HCT116 (cell line): ENCODE measurements around the gene UTRN. TPM values are rescaled to one million over a fixed set of nuclear protein-coding genes. Genes with fewer than 3 reads are reported as not detected.

Experiments used
- ATAC-seq: fragments of 200-7000 bp; cut with Tn5 transposase; 2 replicates; pipeline ENCODE4 v1.9.1; 2020; ENCODE audit warnings: mild to moderate bottlenecking, moderate library complexity
- BruUV-seq: library from RNA; stranded (reverse); fragments of 400-500 nt; replicated peaks from 2 replicates; lab custom pipeline; 2021; lab: Mats Ljungman, UMichigan
- CTCF ChIA-PET: fragments of 300-600 bp; sonication (Branson Sonifier 250); formaldehyde crosslinking; loops from one replicate; lab custom pipeline; 2021; ENCODE audit warnings: antibody characterized with exemption; lab: Charles Lee
- POLR2A ChIA-PET: fragments of 300-600, 350-600 bp; sonication (Branson Sonifier 250); formaldehyde crosslinking; loops from one replicate; lab custom pipeline; 2021; ENCODE audit warnings: antibody characterized with exemption; lab: Charles Lee
- RAD21 ChIA-PET, 2 experiments: fragments of 300-600 bp; sonication (Branson Sonifier 250); formaldehyde crosslinking; loops; one replicate each; lab custom pipeline; 2023; ENCODE audit warnings: low total read pairs in 2 of 2; ENCODE audit not compliant: uncharacterized antibody in 2 of 2, unreplicated experiment in 2 of 2, low non-redundant PET in 1 of 2; lab: Charles Lee
- DNase-seq: peaks from one replicate; pipeline ENCODE4 v3.0.0-alpha.2; 2010; ENCODE audit warnings: low read depth, low spot score
- H2AFZ ChIP-seq: fragments of 200-600 bp; shearing (Covaris generic), sonication (generic); 2 replicates; pipeline ENCODE4 v1.6.1; 2017; ENCODE audit warnings: low read depth, mixed run types, mixed read lengths, antibody characterized with exemption, low read length; ENCODE audit not compliant: poor library complexity, severe bottlenecking
- H3K27ac ChIP-seq: 2 replicates; pipeline ENCODE4 v1.5.1; 2012; ENCODE audit warnings: low read depth, low read length
- H3K27me3 ChIP-seq: fragments of 200-600 bp; sonication (generic); 2 replicates; pipeline ENCODE4 v1.6.1; 2016; ENCODE audit warnings: mixed run types, low read length, mixed read lengths; ENCODE audit not compliant: insufficient read depth
- H3K36me3 ChIP-seq, 2 experiments: fragments of 200-500 bp in 1 of 2; fragments of 200-600 bp in 1 of 2; sonication (Bioruptor generic) in 1 of 2; sonication (generic) in 1 of 2; 2 replicates each; pipeline versions ENCODE4 v1.5.1 to v1.6.1; 2014 to 2016; ENCODE audit warnings: low read length in 2 of 2, inconsistent platforms in 1 of 2, mixed read lengths in 1 of 2, mixed run types in 1 of 2; ENCODE audit not compliant: insufficient read depth in 2 of 2, control insufficient read depth in 1 of 2
- H3K4me1 ChIP-seq, 2 experiments: fragments of 200-600 bp in 1 of 2; sonication (generic) in 1 of 2; 2 replicates each; pipeline versions ENCODE4 v1.5.1 to v1.6.1; 2012 to 2017; ENCODE audit warnings: low read length in 2 of 2, inconsistent platforms in 1 of 2, mild to moderate bottlenecking in 1 of 2, mixed read lengths in 1 of 2, mixed run types in 1 of 2, moderate library complexity in 1 of 2; ENCODE audit not compliant: insufficient read depth in 2 of 2, control insufficient read depth in 1 of 2
- H3K4me2 ChIP-seq: fragments of 200-600 bp; sonication (generic); 2 replicates; pipeline ENCODE4 v1.6.1; 2017; ENCODE audit warnings: mixed run types, low read length, mixed read lengths
- H3K4me3 ChIP-seq, 2 experiments: fragments of 200-600 bp in 1 of 2; sonication (generic) in 1 of 2; replicated peaks in 1 of 2; 2 replicates each; pipeline ENCODE4 v1.5.1; 2011 to 2016; ENCODE audit warnings: low read length in 2 of 2, control low read depth in 1 of 2, low read depth in 1 of 2, mild to moderate bottlenecking in 1 of 2, mixed read lengths in 1 of 2, mixed run types in 1 of 2
- H3K79me2 ChIP-seq: fragments of 200-600 bp; sonication (generic); 2 replicates; pipeline ENCODE4 v1.6.1; 2017; ENCODE audit warnings: mild to moderate bottlenecking, mixed run types, low read length, moderate library complexity, mixed read lengths; ENCODE audit not compliant: insufficient read depth
- H3K9ac ChIP-seq: fragments of 200-600 bp; sonication (generic); 2 replicates; pipeline ENCODE4 v1.6.1; 2016; ENCODE audit warnings: low read length, mixed read lengths
- H3K9me2 ChIP-seq: fragments of 200-600 bp; sonication (generic), shearing (Covaris generic); 2 replicates; pipeline ENCODE4 v1.6.1; 2017; ENCODE audit warnings: mixed run types, mild to moderate bottlenecking, moderate library complexity; ENCODE audit not compliant: insufficient read depth
- H3K9me3 ChIP-seq, 2 experiments: fragments of 200-500 bp in 1 of 2; fragments of 200-600 bp in 1 of 2; sonication (Bioruptor generic) in 1 of 2; sonication (generic) in 1 of 2; 2 replicates each; pipeline ENCODE4 v1.6.1; 2014 to 2017; ENCODE audit warnings: low read length in 2 of 2, mixed read lengths in 2 of 2, inconsistent platforms in 1 of 2, low read depth in 1 of 2, mild to moderate bottlenecking in 1 of 2, mixed run types in 1 of 2, moderate library complexity in 1 of 2; ENCODE audit not compliant: control insufficient read depth in 1 of 2, insufficient read depth in 1 of 2
- H4K20me1 ChIP-seq: fragments of 200-600 bp; sonication (generic), shearing (Covaris generic); 2 replicates; pipeline ENCODE4 v1.6.1; 2017; ENCODE audit warnings: mixed run types, mild to moderate bottlenecking, moderate library complexity; ENCODE audit not compliant: insufficient read depth
- CEBPB ChIP-seq: IDR thresholded peaks from 2 replicates; pipeline ENCODE4 v1.6.1; 2012; ENCODE audit warnings: low read depth
- FOSL1 ChIP-seq: IDR thresholded peaks from 2 replicates; pipeline ENCODE4 v1.6.1; 2012; ENCODE audit warnings: low read depth
- MAX ChIP-seq: IDR thresholded peaks from 2 replicates; pipeline ENCODE4 v1.6.1; 2012
- RAD21 ChIP-seq: IDR thresholded peaks from 2 replicates; pipeline ENCODE4 v1.6.1; 2012; ENCODE audit warnings: low read depth, mild to moderate bottlenecking
- YY1 ChIP-seq: IDR thresholded peaks from 2 replicates; pipeline ENCODE4 v1.6.1; 2011; ENCODE audit warnings: low read length, low read depth, moderate library complexity, mild to moderate bottlenecking; ENCODE audit not compliant: insufficient replicate concordance; ENCODE audit errors: extremely low read depth
- ZNF274 ChIP-seq: fragments of 200-500 bp; sonication (Bioruptor generic); IDR thresholded peaks from 2 replicates; pipeline ENCODE4 v1.6.1; 2014; ENCODE audit warnings: mild to moderate bottlenecking, low read depth, low read length, inconsistent platforms
- intact Hi-C: fragments of 100-400 bp; cut with micrococcal nuclease; formaldehyde crosslinking; loops from 2 replicates; pipeline ENCODE4 v1.10.0; 2022
- total RNA-seq: library from RNA; stranded (reverse); gene quantifications from one replicate; pipeline ENCODE4 v1.2.1, GENCODE V29; 2021; ENCODE audit not compliant: unreplicated experiment
- TF ChIP-seq, protein P1 (sequence below), 3 experiments: fragments of 200-600 bp in 1 of 3; sonication (generic) in 1 of 3; IDR thresholded peaks in 2 of 3; conservative IDR thresholded peaks in 1 of 3; 2 replicates each; pipeline ENCODE4 v1.5.1; 2012 to 2017; ENCODE audit warnings: low read depth in 2 of 3, low read length in 2 of 3, antibody characterized with exemption in 1 of 3, borderline replicate concordance in 1 of 3, control low read depth in 1 of 3, mild to moderate bottlenecking in 1 of 3, mixed read lengths in 1 of 3, mixed run types in 1 of 3, moderate library complexity in 1 of 3; ENCODE audit not compliant: insufficient read depth in 1 of 3

UTRN gene
- total RNA-seq, 1 experiment from 2014 or later, result 28.4 TPM

DNA sequence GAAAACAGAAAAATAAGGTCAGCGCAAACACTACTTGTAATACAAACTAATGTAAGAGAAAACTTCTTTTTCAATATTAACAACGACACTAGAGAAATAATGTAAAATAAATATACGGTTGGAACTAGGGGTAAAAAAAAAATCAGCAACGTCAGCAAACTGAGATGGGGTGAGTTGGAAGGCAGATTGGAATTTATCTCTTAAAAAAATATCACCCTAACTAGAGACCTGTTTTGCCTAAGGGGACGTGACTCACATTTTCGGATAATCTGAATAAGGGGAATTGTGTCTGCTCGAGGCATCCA lies 705 bp upstream of the UTRN start:
- H3K79me2 ChIP-seq, result no peaks in the 10 kb centered on the region
- H3K27ac ChIP-seq, result peak overlapping the region; percentile 65
- ChIA-PET POLR2A (no interaction called here), CTCF (no interaction called here), RAD21 (no interaction called here)
- H4K20me1 ChIP-seq, result no peaks in the 10 kb centered on the region
- peak overlapping the region; percentile 79 to 89 for H3K4me3 ChIP-seq
- H3K27me3 ChIP-seq, result no peaks in the 10 kb centered on the region
- H3K36me3 ChIP-seq, result no peaks in the 10 kb centered on the region
- ATAC-seq (no peak), DNase-seq (no peak)
- TF ChIP-seq ZNF274 (no peak), MAX (no peak), YY1 (no peak), RAD21 (0 out of 2 replicates have a peak, but pooled peaks have one; percentile 3)
- TF ChIP-seq, protein P1, sequence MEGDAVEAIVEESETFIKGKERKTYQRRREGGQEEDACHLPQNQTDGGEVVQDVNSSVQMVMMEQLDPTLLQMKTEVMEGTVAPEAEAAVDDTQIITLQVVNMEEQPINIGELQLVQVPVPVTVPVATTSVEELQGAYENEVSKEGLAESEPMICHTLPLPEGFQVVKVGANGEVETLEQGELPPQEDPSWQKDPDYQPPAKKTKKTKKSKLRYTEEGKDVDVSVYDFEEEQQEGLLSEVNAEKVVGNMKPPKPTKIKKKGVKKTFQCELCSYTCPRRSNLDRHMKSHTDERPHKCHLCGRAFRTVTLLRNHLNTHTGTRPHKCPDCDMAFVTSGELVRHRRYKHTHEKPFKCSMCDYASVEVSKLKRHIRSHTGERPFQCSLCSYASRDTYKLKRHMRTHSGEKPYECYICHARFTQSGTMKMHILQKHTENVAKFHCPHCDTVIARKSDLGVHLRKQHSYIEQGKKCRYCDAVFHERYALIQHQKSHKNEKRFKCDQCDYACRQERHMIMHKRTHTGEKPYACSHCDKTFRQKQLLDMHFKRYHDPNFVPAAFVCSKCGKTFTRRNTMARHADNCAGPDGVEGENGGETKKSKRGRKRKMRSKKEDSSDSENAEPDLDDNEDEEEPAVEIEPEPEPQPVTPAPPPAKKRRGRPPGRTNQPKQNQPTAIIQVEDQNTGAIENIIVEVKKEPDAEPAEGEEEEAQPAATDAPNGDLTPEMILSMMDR (IDR thresholded peaks at IDR 0.05 in 2 of 3, conservative IDR thresholded peaks at IDR 0.05 in 1 of 3; ENCODE audit: borderline replicate concordance in 1 of 3, insufficient read depth in 1 of 3, low read depth in 2 of 3, low read length in 2 of 3), result no peak
- H3K9me3 ChIP-seq, result no peaks in the 10 kb centered on the region
- peak overlapping the region; percentile 99 for H3K4me2 ChIP-seq
- H3K4me1 ChIP-seq, result peaks cover 14 to 16% of the 10 kb centered on the region in 2 experiments
- H3K9ac ChIP-seq, result peak overlapping the region; percentile 72
- peak overlapping the region; percentile 92 for H2AFZ ChIP-seq
- intact Hi-C loops, result no loop called here
- BruUV-seq, result no TSS peak
- no peaks in the 10 kb centered on the region for H3K9me2 ChIP-seq

GRCh38 chr6:144285548-144285797 lies 338 bp downstream of the UTRN start:
- ATAC-seq, result peak; percentile 22; the same call in 1 of the 2 replicates
- Histone ChIP-seq H2AFZ (peak overlapping the region; percentile 83), H3K9me3 (no peaks in the 10 kb centered on the region), H3K4me1 (peaks cover 14 to 16% of the 10 kb centered on the region in 2 experiments), H4K20me1 (no peaks in the 10 kb centered on the region), H3K9ac (peak overlapping the region; percentile 72), H3K4me2 (peak overlapping the region; percentile 99), H3K79me2 (no peaks in the 10 kb centered on the region), H3K36me3 (no peaks in the 10 kb centered on the region), H3K27me3 (no peaks in the 10 kb centered on the region), H3K9me2 (no peaks in the 10 kb centered on the region), H3K27ac (peak overlapping the region; percentile 65), H3K4me3 (peak overlapping the region; percentile 79 to 89)
- BruUV-seq, result TSS peak; percentile 47
- ChIA-PET POLR2A (no interaction called here), CTCF (no interaction called here), RAD21 (no interaction called here)
- TF ChIP-seq RAD21, result no peak
- TF ChIP-seq FOSL1, result no peak
- TF ChIP-seq CEBPB, result peak; percentile 58
- intact Hi-C loops, result no loop called here
- DNase-seq, result no peak
